ENCODE measurements around the gene SLC9A8.
"Not testable (repeated sequence)": the region's sequence is repeated elsewhere in the genome, so short reads cannot be mapped to it uniquely, and the experiment has no call there.

SLC9A8 gene

DNA sequence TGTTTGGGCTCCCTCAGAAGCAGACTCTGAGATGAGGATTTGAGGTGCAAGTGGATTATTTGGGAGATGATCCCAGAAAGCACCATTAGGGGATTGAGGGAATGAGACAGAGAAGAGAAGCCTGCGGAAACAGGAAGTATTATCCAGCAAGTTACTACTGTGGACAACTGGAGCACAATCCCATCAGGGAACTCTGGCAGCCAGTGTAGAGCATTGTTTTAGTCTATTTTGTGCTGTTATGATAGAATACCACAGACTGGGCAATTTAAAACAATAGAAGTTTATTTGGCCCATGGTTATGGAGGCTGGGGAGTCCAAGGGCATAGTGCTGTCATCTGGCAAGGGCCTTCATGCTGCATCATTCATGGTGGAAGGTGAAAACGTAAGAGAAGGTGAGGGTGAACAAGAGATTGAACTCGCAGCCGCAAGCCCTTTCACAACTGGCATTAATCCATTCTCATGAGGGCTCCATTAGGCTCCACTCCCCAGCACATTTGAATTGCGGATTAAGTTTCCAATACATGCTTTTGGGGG, 43.5 kb upstream of the SLC9A8 start:
- Histone ChIP-seq H3K27ac (replicated peaks) (peak overlapping the region; percentile 87), H3K4me3 (replicated peaks; ENCODE audit: insufficient read depth, low read length) (no peak overlapping the region), H3K27me3 (ENCODE audit: insufficient read depth, poor library complexity, severe bottlenecking) (no peaks in the 10 kb centered on the region)
- TF ChIP-seq, protein P1, sequence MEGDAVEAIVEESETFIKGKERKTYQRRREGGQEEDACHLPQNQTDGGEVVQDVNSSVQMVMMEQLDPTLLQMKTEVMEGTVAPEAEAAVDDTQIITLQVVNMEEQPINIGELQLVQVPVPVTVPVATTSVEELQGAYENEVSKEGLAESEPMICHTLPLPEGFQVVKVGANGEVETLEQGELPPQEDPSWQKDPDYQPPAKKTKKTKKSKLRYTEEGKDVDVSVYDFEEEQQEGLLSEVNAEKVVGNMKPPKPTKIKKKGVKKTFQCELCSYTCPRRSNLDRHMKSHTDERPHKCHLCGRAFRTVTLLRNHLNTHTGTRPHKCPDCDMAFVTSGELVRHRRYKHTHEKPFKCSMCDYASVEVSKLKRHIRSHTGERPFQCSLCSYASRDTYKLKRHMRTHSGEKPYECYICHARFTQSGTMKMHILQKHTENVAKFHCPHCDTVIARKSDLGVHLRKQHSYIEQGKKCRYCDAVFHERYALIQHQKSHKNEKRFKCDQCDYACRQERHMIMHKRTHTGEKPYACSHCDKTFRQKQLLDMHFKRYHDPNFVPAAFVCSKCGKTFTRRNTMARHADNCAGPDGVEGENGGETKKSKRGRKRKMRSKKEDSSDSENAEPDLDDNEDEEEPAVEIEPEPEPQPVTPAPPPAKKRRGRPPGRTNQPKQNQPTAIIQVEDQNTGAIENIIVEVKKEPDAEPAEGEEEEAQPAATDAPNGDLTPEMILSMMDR (IDR thresholded peaks at IDR 0.05; ENCODE audit: insufficient read depth, low read length) = no peak
- TF ChIP-seq POLR2AphosphoS5 (IDR thresholded peaks at IDR 0.05; ENCODE audit: low read depth) (no peak), GABPA (IDR thresholded peaks at IDR 0.05; ENCODE audit: low read depth) (no peak), SPI1 (IDR thresholded peaks at IDR 0.05; ENCODE audit: borderline replicate concordance, low read depth) (no peak)
- TF ChIP-seq, protein P2, sequence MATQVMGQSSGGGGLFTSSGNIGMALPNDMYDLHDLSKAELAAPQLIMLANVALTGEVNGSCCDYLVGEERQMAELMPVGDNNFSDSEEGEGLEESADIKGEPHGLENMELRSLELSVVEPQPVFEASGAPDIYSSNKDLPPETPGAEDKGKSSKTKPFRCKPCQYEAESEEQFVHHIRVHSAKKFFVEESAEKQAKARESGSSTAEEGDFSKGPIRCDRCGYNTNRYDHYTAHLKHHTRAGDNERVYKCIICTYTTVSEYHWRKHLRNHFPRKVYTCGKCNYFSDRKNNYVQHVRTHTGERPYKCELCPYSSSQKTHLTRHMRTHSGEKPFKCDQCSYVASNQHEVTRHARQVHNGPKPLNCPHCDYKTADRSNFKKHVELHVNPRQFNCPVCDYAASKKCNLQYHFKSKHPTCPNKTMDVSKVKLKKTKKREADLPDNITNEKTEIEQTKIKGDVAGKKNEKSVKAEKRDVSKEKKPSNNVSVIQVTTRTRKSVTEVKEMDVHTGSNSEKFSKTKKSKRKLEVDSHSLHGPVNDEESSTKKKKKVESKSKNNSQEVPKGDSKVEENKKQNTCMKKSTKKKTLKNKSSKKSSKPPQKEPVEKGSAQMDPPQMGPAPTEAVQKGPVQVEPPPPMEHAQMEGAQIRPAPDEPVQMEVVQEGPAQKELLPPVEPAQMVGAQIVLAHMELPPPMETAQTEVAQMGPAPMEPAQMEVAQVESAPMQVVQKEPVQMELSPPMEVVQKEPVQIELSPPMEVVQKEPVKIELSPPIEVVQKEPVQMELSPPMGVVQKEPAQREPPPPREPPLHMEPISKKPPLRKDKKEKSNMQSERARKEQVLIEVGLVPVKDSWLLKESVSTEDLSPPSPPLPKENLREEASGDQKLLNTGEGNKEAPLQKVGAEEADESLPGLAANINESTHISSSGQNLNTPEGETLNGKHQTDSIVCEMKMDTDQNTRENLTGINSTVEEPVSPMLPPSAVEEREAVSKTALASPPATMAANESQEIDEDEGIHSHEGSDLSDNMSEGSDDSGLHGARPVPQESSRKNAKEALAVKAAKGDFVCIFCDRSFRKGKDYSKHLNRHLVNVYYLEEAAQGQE (IDR thresholded peaks at IDR 0.05; ENCODE audit: insufficient replicate concordance, low read depth) = no peak
- DNase-seq (ENCODE audit: low read depth in 1 of 2, low spot score in 1 of 2) = no peak

DNA sequence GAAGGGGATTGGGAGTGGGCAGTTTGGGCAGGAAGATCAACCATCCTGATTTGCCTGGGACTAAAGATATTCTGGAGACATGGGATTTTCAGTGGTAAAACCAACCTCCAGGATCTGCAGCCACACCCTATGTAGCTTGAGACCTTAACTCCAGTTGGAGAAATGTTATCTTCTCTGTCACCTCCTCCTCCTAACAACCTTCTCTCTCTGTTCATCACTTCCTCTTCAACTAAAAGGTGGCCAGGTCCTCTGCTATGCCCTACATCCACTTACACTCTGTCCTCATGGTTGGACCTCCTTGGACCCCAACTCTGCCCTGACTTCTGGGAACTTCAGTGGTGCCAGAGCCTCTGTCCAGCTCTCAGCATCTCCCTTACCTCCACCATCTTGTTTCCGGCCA, 42.0 kb upstream of the SLC9A8 start:
- no peak for DNase-seq (ENCODE audit: low read depth in 1 of 2, low spot score in 1 of 2)
- H3K4me3 ChIP-seq (replicated peaks; ENCODE audit: insufficient read depth, low read length) = no peak overlapping the region
- peak overlapping the region; percentile 87 for H3K27ac ChIP-seq (replicated peaks)
- peak; percentile 67; the same call in 1 of the 2 replicates for TF ChIP-seq SPI1 (IDR thresholded peaks at IDR 0.05; ENCODE audit: borderline replicate concordance, low read depth)
- TF ChIP-seq, protein P2 (IDR thresholded peaks at IDR 0.05; ENCODE audit: insufficient replicate concordance, low read depth) = no peak
- H3K27me3 ChIP-seq (ENCODE audit: insufficient read depth, poor library complexity, severe bottlenecking) = no peaks in the 10 kb centered on the region

DNA sequence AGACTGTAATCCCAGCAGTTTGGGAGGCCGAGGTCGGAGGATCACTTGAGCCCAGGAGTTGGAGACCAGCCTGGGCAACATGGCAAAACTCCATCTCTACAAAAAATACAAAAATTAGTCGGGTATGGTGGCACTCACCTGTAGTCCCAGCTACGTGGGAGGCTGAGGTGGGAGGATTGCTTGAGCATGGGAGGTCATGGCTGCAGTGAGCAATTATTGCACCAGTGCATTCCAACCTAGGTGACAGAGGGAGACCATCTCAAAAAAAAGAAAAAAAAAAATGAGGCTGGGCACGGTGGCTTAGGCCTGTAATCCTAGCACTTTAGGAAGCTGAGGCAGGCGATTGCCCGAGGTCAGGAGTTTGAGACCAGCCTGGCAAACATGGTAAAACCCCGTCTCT, 38.4 kb upstream of the SLC9A8 start:
- not testable (repeated sequence) for DNase-seq (ENCODE audit: low read depth in 1 of 2, low spot score in 1 of 2); H3K4me3 ChIP-seq (replicated peaks; ENCODE audit: insufficient read depth, low read length); H3K27me3 ChIP-seq (ENCODE audit: insufficient read depth, poor library complexity, severe bottlenecking); H3K27ac ChIP-seq (replicated peaks)

DNA sequence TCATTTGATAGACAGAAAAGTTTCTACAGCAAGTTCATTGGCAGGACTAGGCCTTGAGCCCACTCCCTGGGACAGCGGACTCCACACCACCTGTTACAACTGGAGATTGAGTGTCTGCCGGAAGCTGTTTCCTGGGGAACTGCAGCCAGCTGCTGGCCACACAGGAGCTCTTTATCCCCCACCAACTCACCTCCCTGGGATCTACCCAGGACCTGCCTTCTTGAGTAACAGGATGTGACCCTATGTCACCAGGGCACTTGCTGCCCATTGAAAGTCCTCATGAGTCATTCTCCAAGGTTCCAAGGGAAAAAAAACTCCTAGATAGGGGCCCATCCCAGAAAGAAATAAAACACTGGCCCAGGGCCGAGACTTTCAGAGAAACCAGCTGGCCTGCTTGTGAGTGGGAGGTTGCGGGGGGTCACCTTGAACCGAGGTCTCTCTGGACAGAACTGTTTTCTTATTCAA, 37.4 kb upstream of the SLC9A8 start:
- Histone ChIP-seq H3K27me3 (ENCODE audit: insufficient read depth, poor library complexity, severe bottlenecking) (no peaks in the 10 kb centered on the region), H3K27ac (replicated peaks) (peak overlapping the region; percentile 27)
- peak in 1 of 2 experiments; percentile 70 for DNase-seq (ENCODE audit: low read depth in 1 of 2, low spot score in 1 of 2)

More for the DNA sequence above, 37.4 kb upstream of the SLC9A8 start:
- no peak overlapping the region for H3K4me3 ChIP-seq (replicated peaks; ENCODE audit: insufficient read depth, low read length)
- TF ChIP-seq, protein P1 (IDR thresholded peaks at IDR 0.05; ENCODE audit: insufficient read depth, low read length) = no peak
- TF ChIP-seq POLR2AphosphoS5 (IDR thresholded peaks at IDR 0.05; ENCODE audit: low read depth) (no peak), SPI1 (IDR thresholded peaks at IDR 0.05; ENCODE audit: borderline replicate concordance, low read depth) (no peak), GABPA (IDR thresholded peaks at IDR 0.05; ENCODE audit: low read depth) (no peak)
- TF ChIP-seq, protein P2 (IDR thresholded peaks at IDR 0.05; ENCODE audit: insufficient replicate concordance, low read depth) = no peak

Measured in HL-60 (cell line).